ENCODE measurements around the gene ARHGEF25.
"Not testable (repeated sequence)": the region's sequence is repeated elsewhere in the genome, so short reads cannot be mapped to it uniquely, and the experiment has no call there.

ARHGEF25 gene

GRCh38 chr12:57614178-57614947 lies 3.1 kb downstream of the ARHGEF25 start:
- no peak overlapping the region for H3K4me3 ChIP-seq
- TF ChIP-seq, protein P1, sequence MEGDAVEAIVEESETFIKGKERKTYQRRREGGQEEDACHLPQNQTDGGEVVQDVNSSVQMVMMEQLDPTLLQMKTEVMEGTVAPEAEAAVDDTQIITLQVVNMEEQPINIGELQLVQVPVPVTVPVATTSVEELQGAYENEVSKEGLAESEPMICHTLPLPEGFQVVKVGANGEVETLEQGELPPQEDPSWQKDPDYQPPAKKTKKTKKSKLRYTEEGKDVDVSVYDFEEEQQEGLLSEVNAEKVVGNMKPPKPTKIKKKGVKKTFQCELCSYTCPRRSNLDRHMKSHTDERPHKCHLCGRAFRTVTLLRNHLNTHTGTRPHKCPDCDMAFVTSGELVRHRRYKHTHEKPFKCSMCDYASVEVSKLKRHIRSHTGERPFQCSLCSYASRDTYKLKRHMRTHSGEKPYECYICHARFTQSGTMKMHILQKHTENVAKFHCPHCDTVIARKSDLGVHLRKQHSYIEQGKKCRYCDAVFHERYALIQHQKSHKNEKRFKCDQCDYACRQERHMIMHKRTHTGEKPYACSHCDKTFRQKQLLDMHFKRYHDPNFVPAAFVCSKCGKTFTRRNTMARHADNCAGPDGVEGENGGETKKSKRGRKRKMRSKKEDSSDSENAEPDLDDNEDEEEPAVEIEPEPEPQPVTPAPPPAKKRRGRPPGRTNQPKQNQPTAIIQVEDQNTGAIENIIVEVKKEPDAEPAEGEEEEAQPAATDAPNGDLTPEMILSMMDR (IDR thresholded peaks at IDR 0.05): no peak
- DNase-seq (ENCODE audit: low spot score): no peak
- H3K27ac ChIP-seq: peak overlapping the region; percentile 9 to 61

GRCh38 chr12:57614948-57615500 lies 3.8 kb downstream of the ARHGEF25 start:
- no peak for DNase-seq (ENCODE audit: low spot score)
- Histone ChIP-seq H3K4me3 (no peak overlapping the region), H3K27ac (no peak overlapping the region)
- TF ChIP-seq, protein P1 (IDR thresholded peaks at IDR 0.05): no peak

- Histone ChIP-seq H3K27ac (no peak overlapping the region), H3K4me3 (no peak overlapping the region)
- DNase-seq (ENCODE audit: low spot score): no peak
- TF ChIP-seq, protein P1 (IDR thresholded peaks at IDR 0.05): no peak
Measured at GRCh38 chr12:57615637-57616036, 4.4 kb downstream of the ARHGEF25 start.

DNA sequence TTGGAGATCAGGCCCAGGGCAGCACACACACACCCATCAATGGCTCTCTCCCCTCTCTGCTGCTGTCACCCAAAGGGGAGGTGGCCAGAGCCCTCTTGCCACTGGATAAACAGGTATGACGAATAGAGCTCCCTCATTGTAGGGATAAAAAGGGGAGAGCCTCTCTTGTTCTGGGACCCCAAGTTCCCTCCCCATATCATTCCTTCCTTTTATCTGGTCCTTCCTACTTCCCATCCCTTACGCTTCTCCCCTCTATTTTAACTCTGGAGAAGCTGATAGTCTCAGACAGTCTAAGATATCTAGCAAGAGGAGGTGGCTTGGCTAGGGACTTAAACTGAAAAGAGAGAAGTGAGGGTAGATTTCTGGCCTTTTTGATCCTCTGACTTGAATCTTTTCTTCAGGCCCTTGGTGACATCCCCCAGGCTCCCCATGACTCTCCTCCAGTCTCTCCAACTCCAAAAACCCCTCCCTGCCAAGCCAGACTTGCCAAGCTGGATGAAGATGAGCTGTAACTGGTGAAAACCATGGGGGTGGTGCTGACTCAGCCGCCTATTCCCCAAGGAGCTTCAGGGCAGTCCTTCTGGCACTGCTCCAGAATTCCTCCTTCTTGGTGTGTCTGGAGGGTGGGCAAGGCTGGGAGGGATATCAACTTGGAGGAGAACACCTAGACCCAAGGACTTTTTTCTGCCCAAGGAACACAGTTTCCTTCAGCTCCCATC lies 5.3 kb downstream of the ARHGEF25 start:
- TF ChIP-seq, protein P1 (IDR thresholded peaks at IDR 0.05): no peak
- H3K27ac ChIP-seq: peak overlapping the region in 1 of 2 donors; percentile 19
- no peak overlapping the region for H3K4me3 ChIP-seq
- DNase-seq (ENCODE audit: low spot score): no peak

- H3K4me3 ChIP-seq: no peak overlapping the region
- no peak overlapping the region for H3K27ac ChIP-seq
- DNase-seq (ENCODE audit: low spot score): no peak
- TF ChIP-seq, protein P1 (IDR thresholded peaks at IDR 0.05): no peak
Measured at GRCh38 chr12:57617942-57618341, 6.7 kb downstream of the ARHGEF25 start.

DNA sequence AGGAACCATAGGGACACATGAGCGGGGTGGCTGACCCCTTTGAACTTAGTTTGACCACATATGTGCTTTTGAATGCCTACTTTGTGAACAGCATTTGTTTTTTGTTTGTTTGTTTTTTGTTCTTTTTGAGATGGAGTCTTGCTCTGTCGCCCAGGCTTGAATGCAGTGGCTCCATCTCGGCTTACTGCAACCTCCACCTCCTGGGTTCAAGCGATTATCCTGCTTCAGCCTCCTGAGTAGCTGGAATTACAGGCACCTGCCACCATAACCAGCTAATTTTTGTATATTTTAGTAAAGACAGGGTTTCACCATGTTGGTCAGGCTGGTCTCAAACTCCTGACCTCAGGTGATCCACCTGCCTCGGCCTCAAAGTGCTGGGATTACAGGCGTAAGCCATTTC lies 7.2 kb downstream of the ARHGEF25 start:
- DNase-seq (ENCODE audit: low spot score); H3K27ac ChIP-seq; H3K4me3 ChIP-seq: not testable (repeated sequence)

- TF ChIP-seq, protein P1 (IDR thresholded peaks at IDR 0.05): no peak
- no peak for DNase-seq (ENCODE audit: low spot score)
- no peak overlapping the region for H3K4me3 ChIP-seq
- H3K27ac ChIP-seq: no peak overlapping the region
Measured at GRCh38 chr12:57618966-57619433, 7.8 kb downstream of the ARHGEF25 start.

Measured in coronary artery (tissue), 2 donors.